GM21515 (cell line): ENCODE results near the gene SORCS1.

Experiments
- ATAC-seq: cut with Tn5 transposase; IDR thresholded peaks from one replicate; pipeline ENCODE4 v1.9.1; 2021; ENCODE audit not compliant: unreplicated experiment

Gene SORCS1

GRCh38 chr10:106619346-106619745, 545.2 kb downstream of the SORCS1 start:
- no peak for ATAC-seq

GRCh38 chr10:106618646-106619045, 545.9 kb downstream of the SORCS1 start:
- ATAC-seq = no peak

GRCh38 chr10:106615081-106615480, 549.4 kb downstream of the SORCS1 start:
- no peak for ATAC-seq

GRCh38 chr10:106614293-106614692, 550.2 kb downstream of the SORCS1 start:
- no peak for ATAC-seq

- ATAC-seq = no peak
Observed at GRCh38 chr10:106612381-106612780, 552.1 kb downstream of the SORCS1 start.

- ATAC-seq = no peak
Observed at GRCh38 chr10:106609470-106610266, 554.8 kb downstream of the SORCS1 start.

- ATAC-seq = no peak
Observed at GRCh38 chr10:106608066-106608465, 556.4 kb downstream of the SORCS1 start.

GRCh38 chr10:106595281-106595680, 569.2 kb downstream of the SORCS1 start:
- ATAC-seq = no peak

- ATAC-seq = no peak
Observed at GRCh38 chr10:106593876-106594275, 570.6 kb downstream of the SORCS1 start.

- no peak for ATAC-seq
Observed at GRCh38 chr10:106592396-106592795, 572.1 kb downstream of the SORCS1 start.

GRCh38 chr10:106582291-106582690, 582.2 kb downstream of the SORCS1 start:
- ATAC-seq = no peak

GRCh38 chr10:106577756-106578155, 586.8 kb downstream of the SORCS1 start:
- no peak for ATAC-seq

GRCh38 chr10:106577266-106577665, 587.2 kb downstream of the SORCS1 start:
- ATAC-seq = no peak

GRCh38 chr10:106576534-106576933, 588.0 kb downstream of the SORCS1 start:
- ATAC-seq = no peak

GRCh38 chr10:106573106-106573505, 591.4 kb downstream of the SORCS1 start:
- no peak for ATAC-seq

- no peak for ATAC-seq
Observed at GRCh38 chr10:106571192-106571946, 593.1 kb downstream of the SORCS1 start.

GRCh38 chr10:106570268-106570667, 594.2 kb downstream of the SORCS1 start:
- ATAC-seq = no peak

GRCh38 chr10:106567629-106568028, 596.9 kb downstream of the SORCS1 start:
- ATAC-seq = no peak

GRCh38 chr10:106566873-106567272, 597.6 kb downstream of the SORCS1 start:
- ATAC-seq = no peak

GRCh38 chr10:106565546-106565945, 599.0 kb downstream of the SORCS1 start:
- ATAC-seq = no peak

GRCh38 chr10:106563384-106563783, 601.1 kb downstream of the SORCS1 start:
- no peak for ATAC-seq

GRCh38 chr10:106560925-106561640, 603.4 kb downstream of the SORCS1 start:
- ATAC-seq = no peak
